ENCODE results near the gene ARF6. TPM values are rescaled to one million over a fixed set of nuclear protein-coding genes. Genes with fewer than 3 reads are reported as not detected.

ARF6 gene
- total and polyA plus RNA-seq, 9 of the 15 experiments (the other 6 are each of a cell fraction or from before 2014, with no cell fraction given) = 15.3 to 35.2 (median 24.9) TPM

GRCh38 chr14:49863487-49864281, 29.2 kb upstream of the ARF6 start:
- H4K20me1 ChIP-seq (replicated peaks; ENCODE audit: control insufficient read depth, insufficient read depth, low read length) = no peaks in the 10 kb centered on the region
- H3K79me2 ChIP-seq (ENCODE audit: control insufficient read depth, insufficient read depth, low read length) = peaks cover 3% of the 10 kb centered on the region; the same call in 1 of the 3 replicates
- FAIRE-seq (peak; percentile 49), DNase-seq (ENCODE audit: extremely low read depth in 1 of 4, low spot score in 3 of 4) (peak; percentile 44 to 78 (median 50)), ATAC-seq (peak; percentile 13)
- H3K9ac ChIP-seq (ENCODE audit: insufficient read depth in 1 of 2, low read depth in 2 of 2, low read length in 2 of 2) = peak overlapping the region; percentile 72 to 97; a peak in 3 of 4 replicates
- H3K9me1 ChIP-seq (ENCODE audit: control insufficient read depth, insufficient read depth, low read length) = no peaks in the 10 kb centered on the region
- in situ Hi-C loops (cut with MboI) (loop anchor here (5.0 to 25.0 kb wide), 2 partner anchors 239 to 674 kb away; partner anchors contain the start of gene MAP4K5), intact Hi-C loops (cut with micrococcal nuclease) (loop anchor here (2.0 to 10.0 kb wide), 6 partner anchors 29 to 671 kb away; partner anchors contain the start of genes ARF6, MAP4K5 and SOS2)
- peak overlapping the region; percentile 98 for H3K4me2 ChIP-seq (ENCODE audit: insufficient read depth, low read length)
- no peaks in the 10 kb centered on the region for H3K36me3 ChIP-seq (ENCODE audit: control insufficient read depth, insufficient read depth, low read length)
- no TSS peak for BruUV-seq (replicated peaks)
- H3K4me3 ChIP-seq = peak overlapping the region; percentile 64
- no peaks in the 10 kb centered on the region for H3K27me3 ChIP-seq (ENCODE audit: control insufficient read depth in 2 of 2, insufficient read depth in 2 of 2, low read length in 2 of 2)
- peaks cover 9 to 23% of the 10 kb centered on the region in 2 experiments; a peak in 4 of 5 replicates for H3K4me1 ChIP-seq (replicated peaks in 1 of 2; ENCODE audit: control insufficient read depth in 2 of 2, insufficient read depth in 2 of 2, low read length in 2 of 2)
- 0% methylated on average over 9 of the region's 9 CpGs for WGBS (ENCODE audit: insufficient coverage, low coverage, missing lambda C conversion rate)
- peak overlapping the region; percentile 100 for H3K27ac ChIP-seq (ENCODE audit: extremely low read depth, low read depth, low read length)
- POLR2A ChIA-PET = interaction anchor here (0.5 to 4.2 kb wide), 12 partner anchors 12 to 253 kb away, joined by 3 to 32 read pairs (median 4); partner anchors contain the start of genes NEMF and VCPKMT
- H2AFZ ChIP-seq (ENCODE audit: low read depth, low read length) = peak overlapping the region; percentile 86
- H3K9me3 ChIP-seq (replicated peaks; ENCODE audit: control insufficient read depth, insufficient read depth, low read depth, low read length) = no peaks in the 10 kb centered on the region
- CTCF ChIA-PET (ENCODE audit: low intra/inter-chr PET ratio) = interaction anchor here (2.8 kb wide), 1 partner anchor 241 kb away, joined by 17 read pairs; no protein-coding TSS in a partner anchor
- TF ChIP-seq SMARCA5 (IDR thresholded peaks at IDR 0.05) (no peak), CBFA2T3 (IDR thresholded peaks at IDR 0.05) (peak; percentile 86), MEIS2 (IDR thresholded peaks at IDR 0.05; ENCODE audit: partially characterized antibody) (peak; percentile 34), THRB (CRISPR knock-in tag; conservative IDR thresholded peaks at IDR 0.05) (0 out of 2 replicates have a peak, but pooled peaks have one; percentile 38), DPF2 (IDR thresholded peaks at IDR 0.05) (peak; percentile 65), MXI1 (IDR thresholded peaks at IDR 0.05; ENCODE audit: low read depth, low read length) (no peak), JUND (IDR thresholded peaks at IDR 0.05; ENCODE audit: borderline replicate concordance, low read depth, low read length) (0 out of 2 replicates have a peak, but pooled peaks have one; percentile 23), JUND (tag; IDR thresholded peaks at IDR 0.05; ENCODE audit: borderline replicate concordance, low read depth, low read length) (no peak), EP300 (IDR thresholded peaks at IDR 0.05; ENCODE audit: low read length) (peak; percentile 31), CBFA2T2 (conservative IDR thresholded peaks at IDR 0.05) (peak; percentile 77), SMAD4 (CRISPR knock-in tag; conservative IDR thresholded peaks at IDR 0.05) (0 out of 2 replicates have a peak, but pooled peaks have one; percentile 10), ZNF143 (CRISPR knock-in tag; IDR thresholded peaks at IDR 0.05) (no peak), SMARCA4 (IDR thresholded peaks at IDR 0.05) (peak; percentile 39; the same call in 1 of the 2 replicates), OTX1 (CRISPR knock-in tag; IDR thresholded peaks at IDR 0.05) (0 out of 2 replicates have a peak, but pooled peaks have one; percentile 50), ZNF589 (CRISPR knock-in tag; IDR thresholded peaks at IDR 0.05; ENCODE audit: low read depth) (no peak), FOS (IDR thresholded peaks at IDR 0.05; ENCODE audit: extremely low read depth, insufficient read length) (no peak), TAL1 (IDR thresholded peaks at IDR 0.05) (peak; percentile 64; the same call in 1 of the 2 replicates), CBFB (CRISPR knock-in tag; IDR thresholded peaks at IDR 0.05) (no peak), ARID1B (IDR thresholded peaks at IDR 0.05) (peak; percentile 71), CREM (IDR thresholded peaks at IDR 0.05; ENCODE audit: low read depth) (0 out of 2 replicates have a peak, but pooled peaks have one; percentile 31), FOSL1 (tag; conservative IDR thresholded peaks at IDR 0.05) (no peak)

All from K562 (cell line).